Activated CD4-positive, alpha-beta T cell treated with anti-CD3 and anti-CD28 coated beads, Interleukin-2, amount 50 U/mL, for 24 hours (primary cell): Measurements from ENCODE around the gene ALLC.
"Not testable (repeated sequence)": the region's sequence is repeated elsewhere in the genome, so short reads cannot be mapped to it uniquely, and the experiment has no call there.

ENCODE experiments used
- DNase-seq, 2 donors: peaks; one replicate each; pipeline ENCODE4 v3.0.0-alpha.2; 2020; ENCODE audit warnings: low read depth in 1 of 2, low spot score in 1 of 2

The ALLC gene

DNA sequence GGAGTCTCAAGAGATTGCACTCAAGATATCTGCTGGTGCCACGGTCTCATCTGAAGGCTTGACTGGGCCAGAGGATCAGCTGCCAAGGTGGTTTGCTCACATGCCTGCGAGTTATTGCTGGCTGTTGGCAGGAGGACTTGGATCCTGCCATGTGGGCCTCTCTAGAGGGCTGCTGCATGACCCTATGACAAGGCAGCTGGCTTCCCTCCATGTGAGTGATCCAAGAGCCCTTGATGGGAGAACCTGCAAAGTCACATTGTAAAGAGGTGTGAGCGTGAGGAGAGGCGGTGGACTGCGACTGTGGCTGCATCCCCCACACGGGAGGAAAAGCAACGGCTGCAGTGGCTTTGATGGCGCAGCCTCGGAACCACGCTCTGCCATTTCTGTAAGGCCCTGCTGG is 4.0 kb upstream of the ALLC start:
- DNase-seq = no peak

DNA sequence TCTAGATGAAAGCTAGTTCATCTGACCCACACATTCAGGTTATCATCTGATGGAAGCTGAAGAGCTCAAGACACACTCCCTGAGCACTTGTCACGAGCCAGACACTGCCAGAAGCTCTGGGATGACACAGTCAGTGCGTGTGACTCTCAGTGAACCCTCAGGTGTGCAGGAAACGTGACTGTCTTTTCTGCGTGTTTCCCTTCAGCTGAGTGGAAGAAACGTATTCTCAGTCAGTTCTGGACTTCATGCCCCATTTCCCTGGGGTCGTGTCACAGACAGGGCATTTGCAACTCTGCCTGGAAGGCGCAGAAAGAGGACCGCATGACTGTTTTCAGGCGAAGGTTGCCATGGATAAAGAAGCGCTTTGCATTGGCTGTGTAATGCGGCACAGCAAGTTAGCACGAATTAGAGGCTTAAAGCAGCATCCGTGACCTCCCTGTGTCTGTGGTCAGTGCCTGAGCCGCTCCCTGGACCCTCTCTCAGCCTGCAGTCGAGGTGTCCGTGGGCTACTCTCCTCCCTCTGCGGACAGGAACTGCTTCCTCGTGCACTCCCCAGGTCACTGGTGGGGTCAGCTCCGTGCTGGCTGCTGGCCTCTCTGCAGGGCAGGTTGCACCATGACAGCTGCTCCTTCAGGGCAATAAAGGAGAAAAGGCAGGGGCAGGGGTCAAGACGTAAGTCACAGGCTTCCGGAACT is 3.3 kb upstream of the ALLC start:
- no peak for DNase-seq

DNA sequence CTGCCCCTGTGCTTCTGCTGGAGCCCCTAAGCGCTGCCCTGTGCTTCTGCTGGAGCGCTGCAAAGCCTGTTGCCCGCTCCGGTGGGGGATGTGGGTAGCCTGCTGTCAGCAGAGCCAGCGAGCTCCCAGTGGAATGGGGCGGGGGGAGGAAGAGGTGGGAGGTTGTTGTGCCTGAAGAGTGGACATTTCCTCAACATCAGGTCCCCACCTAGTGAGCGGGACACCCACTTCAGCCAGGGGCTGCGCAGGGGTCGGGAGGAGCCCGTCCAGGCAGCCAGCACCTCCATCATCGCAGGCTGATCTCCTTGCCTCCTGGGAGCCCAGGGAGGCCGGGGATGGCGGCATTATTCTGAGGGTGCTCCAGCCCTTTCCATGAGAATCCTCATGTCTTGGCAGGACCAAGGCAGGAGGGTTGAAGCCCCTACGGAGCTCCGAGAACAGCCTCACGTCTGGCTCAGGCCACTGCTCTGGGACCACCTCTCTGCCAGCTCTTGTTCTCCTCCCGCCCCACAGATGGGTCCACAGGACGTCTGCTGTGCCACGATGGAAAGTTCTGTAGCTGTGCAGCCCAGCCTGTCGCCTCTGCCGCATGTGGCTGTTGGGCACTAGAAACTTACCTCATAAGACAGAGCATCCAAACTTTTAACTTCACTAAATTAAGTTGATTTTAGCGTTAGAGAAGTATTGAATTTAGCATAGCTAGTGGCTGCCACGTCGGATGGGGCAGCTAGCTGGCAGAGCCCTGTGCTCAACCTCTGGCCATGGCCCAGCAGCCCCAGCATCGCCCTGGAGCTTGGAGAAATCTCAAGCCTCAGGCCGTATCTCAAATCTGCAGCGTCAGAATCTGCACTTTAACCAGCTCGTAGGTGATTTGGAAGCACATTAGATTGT is 1.9 kb upstream of the ALLC start:
- no peak for DNase-seq

DNA sequence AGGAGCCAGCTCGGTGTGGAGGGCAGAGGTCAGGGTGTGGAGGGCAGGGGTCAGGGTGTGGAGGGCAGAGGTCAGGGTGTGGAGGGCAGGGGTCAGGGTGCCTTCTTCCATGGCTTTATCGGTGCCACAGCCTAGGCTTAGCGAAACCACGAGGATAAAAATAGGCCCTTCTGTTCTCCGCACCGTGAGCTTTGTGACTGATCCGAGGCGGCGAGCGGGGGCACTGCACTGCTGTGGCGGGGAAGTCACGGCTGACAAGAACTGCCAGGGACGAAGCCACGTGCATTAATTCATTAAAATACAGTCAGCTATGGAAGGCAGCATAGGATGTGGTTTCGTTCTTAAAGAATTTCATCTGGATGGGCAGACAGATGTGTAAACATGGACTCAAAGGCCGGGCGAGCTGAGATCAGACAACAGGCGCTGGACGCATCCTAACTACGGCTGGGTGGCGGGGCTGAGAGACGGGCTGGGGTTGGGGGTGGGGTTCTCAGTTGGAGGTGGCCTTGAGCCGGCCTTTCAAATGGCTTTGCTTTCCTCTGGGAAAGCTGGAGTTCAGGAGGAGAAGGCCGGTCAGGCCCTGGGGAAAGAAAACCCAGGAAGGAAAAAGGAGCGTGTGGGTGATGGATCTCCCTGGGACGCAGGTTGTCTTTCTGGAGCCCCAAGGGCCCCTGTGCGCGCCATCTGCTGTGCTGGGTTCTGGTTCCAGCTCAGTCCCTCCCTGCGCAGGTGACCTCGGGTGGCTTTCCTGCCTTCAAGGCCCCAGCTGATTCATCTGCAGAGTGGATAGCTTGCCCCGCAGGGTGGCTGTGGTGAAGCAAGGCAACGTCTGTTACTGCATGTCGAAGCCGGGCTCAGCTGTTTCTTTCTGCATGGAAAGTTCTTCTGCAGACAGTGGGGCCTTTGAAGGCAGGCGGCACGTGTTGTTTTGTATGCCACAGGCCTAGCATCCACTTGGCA is 958 bp upstream of the ALLC start:
- no peak for DNase-seq

DNA sequence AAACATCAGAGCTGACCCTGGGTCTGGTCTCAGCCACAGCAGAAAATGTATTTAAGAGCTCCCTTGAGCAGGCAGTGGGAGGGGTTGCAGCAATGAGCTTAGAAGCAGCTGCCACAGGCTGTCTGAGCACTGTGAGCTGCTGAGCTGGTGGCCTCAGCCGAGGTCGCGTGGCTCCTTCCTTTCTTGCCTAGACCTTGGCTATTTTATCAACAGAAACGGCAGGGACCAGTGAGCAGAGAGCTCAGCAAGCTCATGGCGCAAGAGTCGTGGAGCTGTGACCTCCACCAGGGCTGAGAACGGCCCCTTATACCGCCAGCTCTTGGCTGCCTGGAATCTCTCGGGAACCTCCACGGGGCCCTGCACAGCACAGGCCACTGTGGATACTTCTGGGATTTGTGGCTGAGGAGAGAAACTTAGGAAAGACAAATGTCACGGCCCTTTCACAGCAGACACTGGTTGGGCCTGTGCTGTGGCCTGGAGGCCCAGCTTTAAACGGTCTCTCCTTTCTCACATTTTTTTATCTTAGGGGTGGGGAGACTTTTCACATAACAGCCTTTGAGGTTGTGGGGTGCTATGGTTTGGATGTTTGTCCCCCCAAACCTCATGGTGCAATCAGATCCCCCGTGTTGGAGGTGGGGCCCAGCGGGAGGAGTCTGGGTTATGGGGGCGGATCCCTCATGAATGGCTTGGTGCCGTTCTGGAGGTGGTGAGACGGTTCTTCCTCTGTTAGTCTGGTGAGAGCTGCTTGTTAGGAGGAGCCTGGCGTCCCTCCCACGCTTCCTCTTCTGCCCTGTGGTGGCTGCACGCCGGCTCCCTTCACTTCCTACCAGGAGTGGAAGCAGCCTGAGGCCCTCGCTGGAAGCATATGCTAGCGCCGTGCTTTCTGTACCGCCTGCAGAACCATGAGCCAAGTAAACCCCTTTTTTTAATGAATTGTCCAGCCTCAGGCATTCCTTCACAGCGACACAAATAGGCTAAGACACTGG is 1.7 kb downstream of the ALLC start:
- DNase-seq = no peak

DNA sequence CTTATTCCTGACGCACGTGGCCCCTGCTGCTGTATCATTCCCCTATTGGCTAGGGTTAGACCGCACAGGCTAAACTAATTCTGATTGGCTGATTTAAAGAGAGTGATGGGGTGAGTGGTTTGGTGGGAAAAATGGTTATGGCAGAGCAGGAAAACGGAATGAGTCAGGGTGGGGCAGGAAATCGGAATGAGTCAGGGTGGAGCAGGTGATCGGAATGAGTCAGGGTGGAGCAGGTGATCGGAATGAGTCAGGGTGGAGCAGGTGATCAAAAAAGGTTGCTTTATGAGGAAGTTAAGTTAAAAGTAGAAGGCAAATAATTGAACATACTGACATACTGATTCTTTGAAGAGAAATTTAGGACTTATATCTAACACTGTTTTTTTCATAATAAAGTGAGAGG is 2.6 kb downstream of the ALLC start:
- not testable (repeated sequence) for DNase-seq

DNA sequence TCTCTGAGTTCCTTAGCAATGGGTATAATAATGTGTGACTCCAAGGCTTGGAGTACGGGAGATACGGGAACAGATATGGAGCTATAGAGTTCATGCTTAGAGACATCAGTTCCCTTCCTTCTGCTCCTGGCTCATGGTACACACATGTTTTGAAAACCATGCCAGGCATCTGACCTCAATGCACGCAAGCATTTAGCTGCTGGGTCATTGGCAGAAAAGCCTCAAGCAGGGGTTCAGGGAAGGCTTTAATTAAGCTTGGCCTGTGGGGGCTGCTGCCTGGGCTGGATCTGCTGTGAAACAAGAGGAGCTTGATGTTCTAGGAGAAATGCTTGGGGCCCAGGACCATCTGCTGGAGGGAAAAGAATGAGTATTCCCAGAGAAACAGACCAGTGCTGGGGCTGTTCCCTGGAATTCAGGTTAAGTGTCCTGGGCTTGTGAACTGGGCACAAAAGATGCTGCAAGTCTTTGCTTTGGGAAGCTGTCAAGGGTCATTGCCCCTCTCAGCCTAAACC is 3.2 kb downstream of the ALLC start:
- DNase-seq = no peak

DNA sequence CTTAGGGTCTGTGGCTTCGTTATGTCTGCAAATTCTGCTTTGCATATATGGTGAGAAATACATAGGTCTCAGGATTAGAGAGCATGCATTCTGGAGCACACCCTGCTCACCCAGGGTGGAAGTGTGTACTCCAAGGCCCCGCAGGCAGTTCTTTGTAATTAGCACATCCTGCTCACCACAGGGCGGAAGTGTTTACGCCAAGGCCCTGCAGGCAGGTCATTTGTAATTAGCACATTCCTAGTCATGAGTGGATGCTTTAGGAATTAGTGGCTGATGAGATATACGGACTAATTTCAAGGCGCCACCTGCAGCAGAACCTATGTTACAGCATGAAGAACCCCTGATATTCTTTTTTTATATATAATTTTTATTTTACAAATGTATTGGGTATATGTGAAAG is 4.2 kb downstream of the ALLC start:
- DNase-seq = no peak

DNA sequence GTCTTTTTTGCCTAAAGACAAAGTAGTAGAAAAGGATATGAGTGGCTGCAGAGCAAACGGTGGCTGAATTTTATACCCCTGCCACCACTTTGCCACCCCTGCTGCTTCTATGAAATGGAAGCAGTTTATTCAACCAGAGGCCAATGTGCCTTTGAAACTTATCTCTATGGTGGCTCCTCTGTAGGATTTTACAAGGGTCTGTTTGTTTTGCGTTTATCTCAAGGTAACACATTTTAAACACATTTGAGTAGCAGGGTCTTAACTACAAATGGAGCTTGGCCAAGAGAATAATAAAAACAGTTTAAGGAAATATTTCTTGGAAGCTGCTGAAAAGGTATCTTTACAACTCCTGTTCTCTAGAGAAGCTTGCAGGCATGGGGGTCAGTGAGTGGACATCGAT is 6.1 kb downstream of the ALLC start:
- DNase-seq = no peak

DNA sequence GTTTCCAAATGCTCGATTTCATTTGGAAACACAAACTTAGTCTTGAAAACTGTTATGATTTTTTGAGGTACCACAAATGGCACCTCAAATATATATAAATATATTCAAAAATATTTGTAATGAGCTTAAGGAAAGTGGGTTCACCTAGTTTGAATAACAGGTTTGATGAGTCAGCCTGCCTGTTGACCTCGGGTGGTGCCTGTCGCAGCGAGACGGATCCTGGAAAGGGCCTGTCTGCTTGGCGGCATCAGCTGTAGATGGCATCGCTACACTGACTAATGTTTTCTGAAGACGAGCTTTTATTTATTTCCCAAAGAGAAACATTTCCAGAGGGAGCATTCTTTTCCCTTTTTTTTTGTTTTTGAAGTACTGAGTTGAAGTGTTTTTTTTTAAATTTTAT is 6.9 kb downstream of the ALLC start:
- DNase-seq = no peak

DNA sequence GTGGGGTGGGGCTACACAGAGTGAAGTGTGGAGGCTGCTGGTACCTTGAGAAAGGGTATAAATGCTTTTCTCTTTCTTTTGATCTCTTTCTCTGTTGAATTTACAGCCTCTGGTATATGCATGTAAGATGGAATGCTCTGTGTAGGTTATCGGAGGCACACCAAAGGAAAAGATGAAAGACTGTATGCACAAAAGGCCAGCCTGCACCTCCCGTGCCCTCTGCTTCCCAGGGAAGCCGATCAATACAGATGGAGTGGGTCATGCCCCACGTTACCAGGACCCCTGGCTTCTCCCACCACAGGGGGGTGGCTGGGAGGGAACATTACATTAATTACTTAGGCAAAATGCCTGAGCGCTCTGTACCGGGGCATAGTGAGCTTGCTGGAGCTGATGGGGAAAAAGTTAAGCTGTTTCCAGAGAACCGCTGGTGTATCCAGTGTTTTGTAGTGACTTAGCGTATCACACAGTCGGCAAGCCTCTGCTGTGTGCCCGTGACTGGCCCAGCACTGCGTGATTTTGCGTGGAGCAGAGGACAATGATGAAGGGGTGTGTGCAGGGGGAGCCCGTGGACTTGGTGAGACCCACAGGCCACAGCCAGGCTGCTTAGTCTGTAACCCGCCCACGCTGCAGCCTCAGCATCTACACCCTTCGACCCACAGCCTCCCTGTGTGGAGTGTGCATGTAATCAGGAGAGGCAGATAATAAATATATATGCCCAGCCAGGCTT is 8.0 kb downstream of the ALLC start:
- no peak for DNase-seq

DNA sequence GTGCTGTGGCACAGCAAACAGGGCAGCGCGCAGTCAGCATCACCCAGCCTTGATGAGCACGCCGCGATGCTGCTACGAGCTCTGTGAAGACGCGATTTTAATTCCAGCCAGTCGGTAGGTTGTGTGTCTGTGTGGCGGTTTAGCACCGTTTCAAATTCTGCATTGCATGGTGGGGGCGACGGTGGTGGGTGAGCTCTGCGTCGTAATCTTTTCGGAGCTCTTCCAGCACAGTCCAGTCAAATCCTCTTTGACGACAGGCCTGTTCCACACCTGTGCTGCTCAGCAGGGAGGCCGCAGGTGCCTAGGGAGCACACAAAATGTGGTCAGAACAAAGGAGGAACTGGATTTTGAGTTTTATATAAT is 8.6 kb downstream of the ALLC start:
- no peak for DNase-seq

DNA sequence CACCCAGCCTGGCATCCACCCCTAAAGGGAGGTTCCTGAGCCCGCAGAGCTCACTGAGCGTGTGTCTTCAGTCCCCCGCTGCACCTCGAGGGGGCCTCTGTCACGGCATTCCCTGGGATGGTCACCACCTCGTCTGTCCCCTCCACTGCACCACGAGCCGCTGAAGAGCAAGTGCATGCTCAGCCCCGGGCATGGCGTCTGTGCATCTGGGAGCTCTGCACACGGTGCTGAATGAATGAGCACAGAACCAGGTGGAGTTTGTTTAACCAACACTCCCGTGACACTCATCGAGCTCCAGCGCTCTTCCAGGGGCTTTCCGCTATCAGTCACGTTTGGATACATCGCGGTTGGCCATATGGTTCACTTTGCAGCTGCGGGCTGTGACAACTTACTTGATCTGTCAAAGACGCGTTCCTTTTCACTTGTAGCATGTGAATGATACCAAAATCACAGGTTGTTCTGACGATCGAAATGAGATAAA is 9.2 kb downstream of the ALLC start:
- DNase-seq = no peak

DNA sequence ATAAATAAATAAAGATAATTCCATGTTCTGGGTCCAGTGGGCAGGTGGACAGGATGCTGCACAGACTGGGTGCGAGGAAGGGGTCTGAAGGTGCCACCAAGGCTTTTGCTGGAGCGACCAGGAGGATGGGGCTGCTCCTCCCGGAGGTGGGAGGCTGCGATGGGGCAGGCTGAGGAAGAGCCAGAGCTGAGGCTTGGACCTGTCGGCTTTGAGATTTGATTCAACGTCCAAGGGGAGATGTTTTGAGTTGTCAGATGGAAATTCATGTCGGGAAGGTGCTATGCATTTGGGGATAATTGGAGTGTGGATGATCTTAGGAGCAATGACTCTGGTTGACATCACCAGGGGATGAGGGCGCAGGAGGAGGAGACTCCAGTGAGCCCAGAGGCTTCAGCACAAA is 11.7 kb downstream of the ALLC start:
- no peak for DNase-seq

DNA sequence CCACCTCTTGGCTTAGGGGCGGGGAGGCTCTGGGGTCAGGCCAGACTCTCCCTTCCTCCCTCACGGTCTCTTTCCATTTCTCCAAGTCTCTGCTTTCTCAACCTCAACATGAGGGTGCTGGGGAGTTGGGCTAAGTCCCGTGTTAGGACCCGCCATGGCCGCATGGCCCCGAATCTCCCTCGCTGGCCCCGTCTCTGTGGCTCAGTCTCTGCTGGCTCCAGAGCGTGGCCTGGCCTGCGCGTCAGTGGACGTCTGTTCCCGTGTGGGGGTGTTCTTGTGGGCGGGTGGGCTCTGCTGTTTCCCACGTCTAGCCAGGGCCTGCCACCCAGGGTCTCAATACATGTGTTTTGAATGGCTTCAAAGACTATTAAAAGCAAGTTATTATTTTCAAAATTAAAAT is 12.4 kb downstream of the ALLC start:
- DNase-seq = no peak

DNA sequence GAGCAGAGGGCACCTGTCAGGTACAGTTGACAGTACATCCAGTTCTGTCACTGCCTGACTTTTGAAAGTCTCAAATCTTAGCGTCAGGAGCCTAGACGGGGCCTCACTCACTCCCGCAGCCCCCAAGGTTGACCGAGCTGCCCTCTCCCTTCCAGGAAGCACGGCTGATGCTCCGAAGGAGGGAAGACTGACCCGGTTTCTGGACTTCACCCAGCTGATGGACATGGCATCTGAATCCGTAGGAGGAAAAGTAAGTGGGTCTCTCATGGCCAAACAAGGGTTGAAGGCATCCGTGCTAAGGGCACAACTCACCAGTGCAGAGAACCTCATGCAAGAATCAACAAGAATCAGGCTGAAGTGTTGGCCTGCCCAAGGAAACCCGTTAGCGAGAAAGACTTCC is 12.9 kb downstream of the ALLC start:
- no peak for DNase-seq

DNA sequence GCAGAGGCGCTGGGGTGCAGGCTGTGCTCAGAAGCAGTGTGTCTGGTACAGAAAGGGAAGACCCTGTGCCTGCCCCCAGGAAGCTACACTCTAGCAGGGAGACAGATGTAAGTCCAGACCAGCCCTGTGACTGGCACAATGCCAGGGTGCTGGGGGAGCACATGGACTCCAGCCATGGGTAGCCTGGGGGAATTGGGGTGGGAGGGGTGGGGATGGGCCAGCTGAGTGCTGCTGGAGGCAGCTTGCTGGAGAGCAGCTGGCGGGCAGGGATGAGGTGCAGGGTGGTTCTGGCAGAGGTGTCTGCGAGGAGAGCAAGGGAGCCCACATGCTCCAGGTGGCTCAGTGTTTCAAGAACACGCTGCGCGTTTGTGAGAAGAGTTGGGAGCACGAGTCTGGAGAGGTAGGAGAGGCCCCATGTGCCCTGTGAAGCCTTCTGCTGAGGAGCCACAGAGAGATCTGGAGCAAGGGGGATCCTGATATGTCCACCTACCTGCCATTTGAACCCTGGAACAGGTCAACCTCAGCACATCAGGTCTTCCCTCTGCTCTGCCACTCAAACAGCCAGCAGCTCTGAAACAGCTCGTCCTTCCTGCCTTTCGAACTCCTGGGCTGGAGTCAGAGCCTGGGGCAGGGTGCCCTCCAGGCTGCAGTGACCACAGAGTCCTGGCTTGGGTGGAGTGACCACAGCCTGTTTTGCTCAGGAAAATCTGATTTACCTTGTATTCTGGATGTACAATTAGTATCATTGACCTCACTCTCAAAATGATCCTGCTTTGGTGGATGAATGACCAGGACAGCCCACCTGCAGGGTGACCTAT is 15.1 kb downstream of the ALLC start:
- no peak for DNase-seq

DNA sequence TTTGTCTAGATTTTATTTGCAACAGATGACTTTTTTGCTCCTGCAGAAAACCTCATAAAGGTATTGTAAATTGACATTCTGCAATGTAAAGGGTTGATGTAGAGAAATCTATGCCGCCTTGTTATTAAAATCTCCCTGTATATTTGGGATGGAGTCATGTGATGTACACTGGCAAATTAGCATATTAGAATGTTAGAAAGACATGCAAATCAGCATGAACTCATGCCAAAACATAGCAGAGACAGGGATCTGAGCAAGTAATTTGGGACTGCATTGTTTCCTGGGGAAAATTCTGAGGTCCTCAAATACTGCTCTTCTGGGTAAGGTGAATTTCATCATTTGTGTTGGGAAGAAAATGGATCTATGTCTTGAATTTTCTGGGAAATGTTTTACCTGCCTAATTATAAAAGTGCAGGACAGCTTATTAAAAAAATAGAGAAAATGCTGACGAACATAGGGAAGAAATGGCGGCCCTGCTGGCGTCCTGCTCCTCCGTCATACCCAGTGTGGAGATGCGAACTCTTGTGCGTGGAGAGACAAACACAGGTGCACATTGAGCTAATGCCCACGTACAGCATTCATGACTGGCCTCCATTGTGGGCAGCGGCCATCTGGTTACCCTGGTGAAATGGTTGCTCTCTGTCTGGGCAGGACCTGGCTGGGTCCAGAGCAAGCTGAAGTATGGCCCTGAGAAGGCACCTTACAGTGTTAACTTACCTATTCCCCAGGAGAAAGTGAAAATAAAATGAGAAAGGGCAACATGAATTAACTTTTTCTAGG is 16.3 kb downstream of the ALLC start:
- DNase-seq = no peak
